Neutrophil (primary cell): ENCODE data around the gene KRT4.

Experiments
- H3K27ac ChIP-seq: fragments of 200-600 bp; sonication (generic); 2 replicates; pipeline ENCODE4 v1.5.1; 2016; ENCODE audit warnings: mild to moderate bottlenecking, moderate library complexity
- H3K27me3 ChIP-seq: fragments of 200-600 bp; sonication (generic); 2 replicates; pipeline ENCODE4 v1.6.0; 2016; ENCODE audit warnings: mild to moderate bottlenecking
- H3K36me3 ChIP-seq: fragments of 200-600 bp; sonication (generic); 2 replicates; pipeline ENCODE4 v1.5.1; 2017
- H3K4me1 ChIP-seq, 2 experiments: fragments of 200-600 bp in 1 of 2; sonication (generic) in 1 of 2; 1 replicate in 1 of 2; 2 replicates in 1 of 2; pipeline versions ENCODE4 v1.5.1 to v1.6.1; 2013 to 2016; ENCODE audit warnings: low read depth in 1 of 2, low read length in 1 of 2, mild to moderate bottlenecking in 1 of 2, moderate library complexity in 1 of 2; ENCODE audit not compliant: control insufficient read depth in 1 of 2, insufficient read depth in 1 of 2
- H3K4me3 ChIP-seq, 2 experiments: fragments of 200-600 bp in 1 of 2; sonication (generic) in 1 of 2; 1 replicate in 1 of 2; 2 replicates in 1 of 2; pipeline ENCODE4 v1.5.1; 2013 to 2016; ENCODE audit warnings: low read depth in 1 of 2, low read length in 1 of 2, mild to moderate bottlenecking in 1 of 2, moderate library complexity in 1 of 2
- H3K9me3 ChIP-seq: fragments of 200-600 bp; sonication (generic); 2 replicates; pipeline ENCODE4 v1.5.1; 2016
- TF ChIP-seq, protein P1 (sequence below): fragments of 200-600 bp; sonication (generic); IDR thresholded peaks from 2 replicates; pipeline ENCODE4 v1.5.1; 2016; ENCODE audit warnings: antibody characterized with exemption

KRT4 gene

DNA sequence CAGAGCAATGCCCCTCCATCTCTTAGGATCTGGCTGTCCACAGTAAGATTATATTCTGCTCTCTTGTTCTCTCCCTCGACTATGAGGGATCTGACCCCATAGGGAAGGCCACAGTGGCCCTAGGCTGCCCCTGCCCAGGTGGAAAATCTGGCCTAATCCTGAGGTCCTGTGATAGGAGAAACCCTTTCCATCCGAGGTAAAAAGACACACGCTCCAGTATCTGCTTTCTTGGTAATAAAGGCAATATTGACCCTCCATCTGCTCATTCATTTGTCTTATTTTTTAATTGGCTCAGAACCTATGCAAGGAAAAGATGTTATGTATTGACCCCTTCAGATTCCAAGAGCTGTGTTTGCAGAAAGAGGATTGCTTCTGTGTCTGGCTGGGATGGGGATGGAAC, 46.5 kb downstream of the KRT4 start:
- Histone ChIP-seq H3K9me3 (no peaks in the 10 kb centered on the region), H3K27ac (no peak overlapping the region), H3K4me3 (no peak overlapping the region), H3K27me3 (peaks cover 5% of the 10 kb centered on the region), H3K36me3 (no peaks in the 10 kb centered on the region), H3K4me1 (no peaks in the 10 kb centered on the region)
- TF ChIP-seq, protein P1, sequence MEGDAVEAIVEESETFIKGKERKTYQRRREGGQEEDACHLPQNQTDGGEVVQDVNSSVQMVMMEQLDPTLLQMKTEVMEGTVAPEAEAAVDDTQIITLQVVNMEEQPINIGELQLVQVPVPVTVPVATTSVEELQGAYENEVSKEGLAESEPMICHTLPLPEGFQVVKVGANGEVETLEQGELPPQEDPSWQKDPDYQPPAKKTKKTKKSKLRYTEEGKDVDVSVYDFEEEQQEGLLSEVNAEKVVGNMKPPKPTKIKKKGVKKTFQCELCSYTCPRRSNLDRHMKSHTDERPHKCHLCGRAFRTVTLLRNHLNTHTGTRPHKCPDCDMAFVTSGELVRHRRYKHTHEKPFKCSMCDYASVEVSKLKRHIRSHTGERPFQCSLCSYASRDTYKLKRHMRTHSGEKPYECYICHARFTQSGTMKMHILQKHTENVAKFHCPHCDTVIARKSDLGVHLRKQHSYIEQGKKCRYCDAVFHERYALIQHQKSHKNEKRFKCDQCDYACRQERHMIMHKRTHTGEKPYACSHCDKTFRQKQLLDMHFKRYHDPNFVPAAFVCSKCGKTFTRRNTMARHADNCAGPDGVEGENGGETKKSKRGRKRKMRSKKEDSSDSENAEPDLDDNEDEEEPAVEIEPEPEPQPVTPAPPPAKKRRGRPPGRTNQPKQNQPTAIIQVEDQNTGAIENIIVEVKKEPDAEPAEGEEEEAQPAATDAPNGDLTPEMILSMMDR, result no peak

DNA sequence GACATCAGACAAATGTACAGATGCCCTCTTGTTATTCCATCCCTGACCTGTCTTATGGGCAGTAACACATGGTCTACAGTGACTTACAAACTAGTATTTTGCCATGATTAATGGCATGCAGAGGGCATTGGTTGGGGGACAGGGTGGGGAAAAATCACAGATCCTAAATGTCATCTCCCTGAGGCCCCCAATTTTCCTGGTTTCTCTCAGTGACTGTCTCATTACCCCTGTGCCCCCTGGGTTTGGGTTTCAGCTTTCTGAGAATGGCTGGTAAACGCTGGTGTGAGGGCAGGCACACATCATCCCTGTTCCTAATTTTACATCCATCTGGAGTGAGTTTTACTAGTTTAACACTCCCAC, 46.9 kb downstream of the KRT4 start:
- Histone ChIP-seq H3K27ac (no peak overlapping the region), H3K27me3 (peaks cover 5% of the 10 kb centered on the region), H3K9me3 (no peaks in the 10 kb centered on the region), H3K4me1 (no peaks in the 10 kb centered on the region), H3K4me3 (no peak overlapping the region), H3K36me3 (no peaks in the 10 kb centered on the region)
- TF ChIP-seq, protein P1, result no peak

DNA sequence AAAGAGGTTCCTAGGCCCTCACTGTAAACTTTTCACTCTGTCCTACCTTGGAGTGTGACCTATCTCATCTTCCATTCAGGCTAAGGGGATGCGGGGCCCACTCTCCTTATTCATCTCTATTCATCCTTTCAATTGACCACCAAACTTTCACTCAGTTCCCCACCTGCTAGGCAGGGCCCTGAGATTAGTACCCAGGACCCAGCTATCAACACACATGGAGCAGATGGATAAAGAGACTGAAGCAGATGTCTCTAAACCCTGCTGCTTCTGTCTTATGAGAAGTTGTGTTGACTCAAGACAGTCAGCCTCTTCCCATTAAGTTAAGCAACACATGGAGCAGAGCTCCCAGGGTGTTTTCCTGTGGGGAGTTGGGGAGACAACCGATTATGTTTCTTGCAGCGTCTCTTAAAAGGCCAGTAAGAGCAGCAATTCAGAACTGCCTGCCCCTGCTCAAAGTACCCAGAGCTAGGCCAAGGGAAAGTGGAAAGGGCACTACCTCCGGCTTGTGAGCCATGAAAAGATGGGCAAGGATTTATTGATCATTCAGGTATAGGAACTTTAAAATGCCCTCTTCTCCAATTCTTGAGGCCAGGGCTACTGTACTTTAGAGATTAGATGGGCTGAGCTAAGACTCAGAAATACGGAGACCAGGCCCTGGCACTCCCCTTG, 47.4 kb downstream of the KRT4 start:
- no peak overlapping the region for H3K27ac ChIP-seq
- H3K4me1 ChIP-seq, result no peaks in the 10 kb centered on the region
- peaks cover 5% of the 10 kb centered on the region for H3K27me3 ChIP-seq
- H3K9me3 ChIP-seq, result peaks cover 3% of the 10 kb centered on the region
- H3K4me3 ChIP-seq, result no peak overlapping the region
- TF ChIP-seq, protein P1, result no peak
- no peaks in the 10 kb centered on the region for H3K36me3 ChIP-seq

DNA sequence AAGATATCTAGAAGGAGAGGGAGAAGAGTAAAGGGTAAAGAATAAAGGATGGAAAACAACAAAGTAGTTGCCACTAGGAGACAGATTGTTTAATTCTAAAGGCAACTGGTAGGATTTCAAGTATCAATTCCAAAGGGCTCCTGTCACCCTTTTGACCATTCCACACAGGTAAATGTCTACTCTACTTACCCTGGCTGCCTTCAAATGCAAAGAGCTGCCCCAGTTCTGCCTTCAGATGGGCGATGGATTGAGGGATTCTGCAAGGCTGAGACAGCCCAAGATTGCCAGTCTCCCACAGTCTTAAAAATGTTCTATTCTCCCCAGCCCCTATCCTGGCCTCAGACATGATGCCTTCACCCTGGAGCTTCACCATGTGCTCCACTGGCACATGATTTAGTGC, 48.2 kb downstream of the KRT4 start:
- H3K27ac ChIP-seq, result no peak overlapping the region
- TF ChIP-seq, protein P1, result no peak
- peaks cover 5% of the 10 kb centered on the region for H3K27me3 ChIP-seq
- no peaks in the 10 kb centered on the region for H3K4me1 ChIP-seq
- H3K4me3 ChIP-seq, result no peak overlapping the region
- H3K36me3 ChIP-seq, result no peaks in the 10 kb centered on the region
- H3K9me3 ChIP-seq, result peaks cover 3% of the 10 kb centered on the region

DNA sequence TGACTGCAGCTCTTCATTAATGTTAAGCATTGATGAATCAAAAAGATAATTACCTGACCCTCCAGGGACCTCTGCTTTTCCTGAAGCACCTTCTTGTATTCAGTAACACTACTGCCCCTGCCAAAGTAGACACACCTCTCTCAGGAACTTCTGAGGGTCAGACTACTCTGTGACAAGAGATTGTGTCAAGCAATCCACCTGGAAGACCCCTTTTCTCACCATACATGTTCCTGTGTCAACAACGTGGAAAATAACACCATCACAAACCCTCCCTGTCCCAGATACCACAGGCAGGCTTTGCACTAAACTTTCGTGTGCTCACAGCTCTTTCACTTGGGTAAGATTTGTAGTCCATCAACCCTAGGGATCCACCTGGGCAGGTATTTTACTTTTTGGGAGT, 49.9 kb downstream of the KRT4 start:
- Histone ChIP-seq H3K9me3 (peaks cover 3% of the 10 kb centered on the region), H3K36me3 (no peaks in the 10 kb centered on the region), H3K4me3 (no peak overlapping the region), H3K27me3 (peaks cover 5% of the 10 kb centered on the region), H3K27ac (no peak overlapping the region), H3K4me1 (no peaks in the 10 kb centered on the region)
- TF ChIP-seq, protein P1, result no peak
